Retinal pigment epithelial cell (primary cell): ENCODE results near the gene EML5.
"Not testable (repeated sequence)": the region's sequence is repeated elsewhere in the genome, so short reads cannot be mapped to it uniquely, and the experiment has no call there.

Experiments used
- DNase-seq: peaks from one replicate; pipeline ENCODE4 v3.0.0-alpha.2; 2010; ENCODE audit warnings: low read depth
- H3K4me3 ChIP-seq: 2 replicates; pipeline ENCODE4 v1.5.1; 2011; ENCODE audit warnings: mild to moderate bottlenecking, low read length, control low read depth, moderate library complexity
- TF ChIP-seq, protein P1 (sequence below): conservative IDR thresholded peaks from 2 replicates; pipeline ENCODE4 v1.5.1; 2011; ENCODE audit warnings: low read depth, low read length, control low read depth, inconsistent platforms

Gene EML5

DNA sequence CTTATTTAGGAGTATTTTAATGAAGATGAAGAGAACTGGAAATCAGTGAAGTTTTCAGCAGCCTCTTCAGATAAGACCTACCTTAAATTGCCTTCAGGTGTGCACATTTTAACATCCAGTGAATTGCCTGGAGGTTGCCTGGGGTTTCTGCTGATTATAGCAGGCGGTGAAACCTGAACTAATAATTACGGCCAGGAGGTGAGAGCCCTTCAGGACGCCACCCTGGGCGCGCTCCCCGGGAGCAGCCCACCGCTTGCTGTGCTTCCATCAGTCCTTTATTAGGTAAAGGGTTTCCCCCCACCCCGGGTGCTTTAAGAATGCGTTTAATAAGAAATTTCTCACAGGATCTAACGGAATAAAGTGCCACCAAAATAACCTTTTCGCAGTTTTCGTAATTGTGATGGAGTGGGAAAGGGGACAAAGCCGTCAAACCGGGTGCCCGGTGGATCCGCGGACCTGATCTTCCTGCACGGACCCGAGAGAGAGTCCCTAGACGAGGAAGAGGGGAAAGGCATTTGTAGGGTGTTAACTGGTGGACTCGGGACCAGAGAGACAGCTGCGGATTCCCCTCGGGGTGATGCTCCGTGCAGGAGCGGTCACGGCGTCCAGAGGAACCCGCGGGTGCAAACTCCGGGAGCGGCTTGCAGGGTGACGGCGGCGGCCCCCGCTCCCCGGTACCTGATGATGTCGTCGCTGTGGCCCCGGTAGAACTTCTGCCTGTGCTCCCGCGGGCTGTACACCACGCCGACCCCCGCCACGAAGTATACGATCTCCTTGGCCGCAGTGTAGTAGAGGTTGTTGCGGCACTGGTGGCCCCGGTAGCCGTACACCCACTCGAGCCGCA lies 902 bp downstream of the EML5 start:
- peak overlapping the region; percentile 75 for H3K4me3 ChIP-seq
- TF ChIP-seq, protein P1, sequence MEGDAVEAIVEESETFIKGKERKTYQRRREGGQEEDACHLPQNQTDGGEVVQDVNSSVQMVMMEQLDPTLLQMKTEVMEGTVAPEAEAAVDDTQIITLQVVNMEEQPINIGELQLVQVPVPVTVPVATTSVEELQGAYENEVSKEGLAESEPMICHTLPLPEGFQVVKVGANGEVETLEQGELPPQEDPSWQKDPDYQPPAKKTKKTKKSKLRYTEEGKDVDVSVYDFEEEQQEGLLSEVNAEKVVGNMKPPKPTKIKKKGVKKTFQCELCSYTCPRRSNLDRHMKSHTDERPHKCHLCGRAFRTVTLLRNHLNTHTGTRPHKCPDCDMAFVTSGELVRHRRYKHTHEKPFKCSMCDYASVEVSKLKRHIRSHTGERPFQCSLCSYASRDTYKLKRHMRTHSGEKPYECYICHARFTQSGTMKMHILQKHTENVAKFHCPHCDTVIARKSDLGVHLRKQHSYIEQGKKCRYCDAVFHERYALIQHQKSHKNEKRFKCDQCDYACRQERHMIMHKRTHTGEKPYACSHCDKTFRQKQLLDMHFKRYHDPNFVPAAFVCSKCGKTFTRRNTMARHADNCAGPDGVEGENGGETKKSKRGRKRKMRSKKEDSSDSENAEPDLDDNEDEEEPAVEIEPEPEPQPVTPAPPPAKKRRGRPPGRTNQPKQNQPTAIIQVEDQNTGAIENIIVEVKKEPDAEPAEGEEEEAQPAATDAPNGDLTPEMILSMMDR: no peak
- no peak for DNase-seq

DNA sequence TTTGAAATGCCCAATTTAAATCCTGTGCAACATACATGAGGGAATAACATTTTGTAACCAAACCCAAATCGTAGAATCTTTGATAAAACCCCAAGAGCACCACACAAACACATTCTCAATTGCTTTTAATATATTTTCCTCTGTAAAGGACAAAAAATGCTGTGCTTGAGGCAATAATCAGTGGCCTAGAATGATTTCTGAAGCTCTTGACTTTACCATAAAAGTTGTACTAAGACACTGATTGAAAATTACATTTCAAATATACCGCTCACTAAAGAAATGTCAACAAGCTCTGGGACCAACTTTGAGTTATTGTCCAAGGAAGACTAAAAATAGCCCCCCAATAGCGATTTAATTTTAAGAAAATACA lies 1.5 kb downstream of the EML5 start:
- TF ChIP-seq, protein P1: no peak
- H3K4me3 ChIP-seq: peak overlapping the region; percentile 75
- no peak for DNase-seq

DNA sequence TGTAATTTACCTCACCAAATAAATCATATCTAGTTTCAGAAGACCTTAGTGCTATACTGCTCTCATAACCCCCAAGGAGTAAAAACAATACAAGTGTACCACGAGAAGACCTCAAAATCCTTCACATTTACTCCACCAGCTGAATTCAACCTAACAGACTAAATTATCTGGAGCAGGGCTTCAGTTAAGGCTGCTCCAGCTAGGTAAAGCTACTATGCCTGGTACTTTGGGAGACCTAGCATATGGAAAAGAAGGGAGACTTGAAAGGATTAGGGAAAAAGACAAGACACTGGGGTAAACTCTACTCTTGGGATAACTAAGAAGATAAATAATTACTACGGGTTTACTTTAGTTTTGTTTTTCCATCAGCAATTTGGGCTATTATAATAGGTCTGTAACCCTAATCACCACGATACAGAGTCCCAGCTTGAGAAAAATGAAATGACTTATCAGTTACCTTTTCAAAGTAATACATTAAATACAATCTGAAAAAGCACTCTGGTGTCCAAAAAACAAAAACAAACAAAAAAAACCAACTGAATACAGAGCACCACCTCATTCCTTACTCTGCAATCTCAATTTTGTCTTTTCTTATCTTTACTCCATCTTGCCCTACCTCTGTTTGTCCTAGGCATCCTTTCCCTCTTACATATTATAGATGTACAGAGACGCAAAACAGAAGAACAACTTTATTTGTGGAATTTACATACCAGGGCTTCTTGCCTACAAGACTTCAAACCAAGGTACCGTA lies 2.1 kb downstream of the EML5 start:
- TF ChIP-seq, protein P1: no peak
- DNase-seq: no peak
- H3K4me3 ChIP-seq: no peak overlapping the region

DNA sequence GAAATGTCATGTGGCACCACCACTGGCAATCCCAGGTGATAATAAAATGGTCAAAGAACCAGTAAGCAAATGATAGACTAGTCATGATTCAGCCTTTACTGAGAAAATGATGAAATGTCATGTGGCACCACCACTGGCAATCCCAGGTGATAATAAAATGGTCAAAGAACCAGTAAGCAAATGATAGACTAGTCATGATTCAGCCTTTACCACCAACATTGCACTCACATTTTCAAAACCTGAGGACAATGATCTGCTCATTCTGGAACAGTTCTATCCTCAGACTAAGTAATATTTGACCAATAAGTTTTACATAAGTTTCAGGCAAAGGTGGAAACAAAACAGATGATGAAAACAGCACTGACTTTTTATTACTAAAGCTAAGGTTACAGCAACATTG lies 3.2 kb downstream of the EML5 start:
- not testable (repeated sequence) for DNase-seq, H3K4me3 ChIP-seq

DNA sequence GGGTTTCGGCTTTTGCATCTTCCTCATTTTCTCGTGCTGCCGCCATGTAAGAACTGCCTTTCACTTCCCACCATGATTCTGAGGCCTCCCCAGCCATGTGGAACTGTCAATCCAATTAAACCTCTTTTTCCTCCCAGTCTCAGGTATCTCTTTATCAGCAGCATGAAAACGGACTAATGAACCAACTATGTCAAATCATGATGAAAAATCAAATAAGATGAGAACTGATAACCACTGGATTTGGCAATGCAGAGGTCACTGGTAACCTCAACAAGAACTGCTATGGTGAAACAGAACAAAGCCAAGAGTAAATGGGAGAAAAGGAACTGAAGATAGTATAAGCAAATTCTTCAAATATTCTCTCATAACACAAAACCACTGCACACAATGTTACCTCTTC lies 6.0 kb downstream of the EML5 start:
- TF ChIP-seq, protein P1: no peak
- no peak overlapping the region for H3K4me3 ChIP-seq
- no peak for DNase-seq

DNA sequence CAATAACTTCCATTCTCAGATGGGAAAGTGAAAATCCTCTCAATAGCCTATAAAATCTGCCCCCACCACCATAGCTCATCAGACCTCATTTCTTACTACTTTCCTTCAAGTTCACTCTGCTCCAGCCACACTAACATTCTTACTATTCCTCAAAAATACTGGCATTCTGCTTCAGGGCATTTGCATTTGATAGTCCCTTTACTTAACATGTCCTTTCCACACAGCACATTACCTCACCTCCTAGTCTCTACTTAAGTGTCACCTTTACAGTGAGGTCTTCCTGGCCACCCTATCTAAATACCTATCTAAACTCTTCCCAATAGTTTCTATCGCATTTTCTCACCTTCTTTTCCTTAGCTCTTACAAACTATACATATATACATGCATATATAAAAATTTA lies 6.8 kb downstream of the EML5 start:
- TF ChIP-seq, protein P1: no peak
- no peak for DNase-seq
- H3K4me3 ChIP-seq: no peak overlapping the region

DNA sequence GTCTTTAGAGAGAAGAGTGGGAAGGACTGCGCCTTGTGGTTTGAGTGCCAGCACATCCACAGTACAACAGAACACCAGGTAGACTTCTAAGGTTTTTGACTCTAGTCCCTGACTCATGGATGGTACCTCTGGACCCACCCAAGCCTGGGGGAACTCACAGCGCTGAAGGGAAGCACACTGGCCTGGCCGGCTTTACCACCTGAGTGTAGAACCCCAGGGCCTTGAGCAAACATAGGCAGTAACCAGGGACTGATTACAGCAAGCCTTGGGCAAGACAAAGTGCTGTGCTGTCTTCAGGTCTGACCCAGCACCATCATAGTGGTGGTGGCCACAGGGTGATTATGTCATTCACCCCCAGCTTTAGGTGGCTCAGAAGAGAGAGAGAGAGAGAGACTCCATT lies 17.2 kb downstream of the EML5 start:
- no peak overlapping the region for H3K4me3 ChIP-seq
- no peak for DNase-seq
- TF ChIP-seq, protein P1: no peak
